NCI-H2081 (cell line): ENCODE measurements around the gene GTF3C6.
A peak's percentile ranks its signal among the peaks of the same experiment; 100 is the strongest.
"Not testable (repeated sequence)": the region's sequence is repeated elsewhere in the genome, so short reads cannot be mapped to it uniquely, and the experiment has no call there.

Experiments
- DNase-seq, 2 experiments: peaks; one replicate each; lab custom pipeline; 2025; lab: John Stamatoyannopoulos, UW

The GTF3C6 gene

GRCh38 chr6:110979565-110980101, 21.1 kb downstream of the GTF3C6 start:
- no peak for DNase-seq

GRCh38 chr6:110980227-110980626, 21.7 kb downstream of the GTF3C6 start:
- DNase-seq, result no peak

GRCh38 chr6:110980648-110981047, 22.1 kb downstream of the GTF3C6 start:
- no peak for DNase-seq

DNA sequence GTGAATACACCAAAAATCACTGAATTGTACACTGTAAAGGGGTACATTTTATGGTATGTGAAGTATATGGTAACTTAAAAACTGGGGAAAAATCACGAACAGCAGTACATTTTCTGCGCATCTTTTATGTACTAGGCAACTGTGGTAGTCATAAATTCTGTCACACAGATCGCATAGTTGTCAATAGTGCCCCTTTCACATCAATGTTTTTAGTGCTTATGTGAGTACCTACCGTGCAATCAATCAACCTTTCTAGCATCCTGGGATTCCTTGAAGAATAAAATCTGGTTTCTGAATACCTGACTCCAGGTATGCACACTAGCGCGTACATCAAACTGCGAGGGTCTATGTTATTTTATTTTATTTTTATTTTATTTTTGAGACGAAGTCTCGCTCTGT, 22.7 kb downstream of the GTF3C6 start:
- no peak for DNase-seq

DNA sequence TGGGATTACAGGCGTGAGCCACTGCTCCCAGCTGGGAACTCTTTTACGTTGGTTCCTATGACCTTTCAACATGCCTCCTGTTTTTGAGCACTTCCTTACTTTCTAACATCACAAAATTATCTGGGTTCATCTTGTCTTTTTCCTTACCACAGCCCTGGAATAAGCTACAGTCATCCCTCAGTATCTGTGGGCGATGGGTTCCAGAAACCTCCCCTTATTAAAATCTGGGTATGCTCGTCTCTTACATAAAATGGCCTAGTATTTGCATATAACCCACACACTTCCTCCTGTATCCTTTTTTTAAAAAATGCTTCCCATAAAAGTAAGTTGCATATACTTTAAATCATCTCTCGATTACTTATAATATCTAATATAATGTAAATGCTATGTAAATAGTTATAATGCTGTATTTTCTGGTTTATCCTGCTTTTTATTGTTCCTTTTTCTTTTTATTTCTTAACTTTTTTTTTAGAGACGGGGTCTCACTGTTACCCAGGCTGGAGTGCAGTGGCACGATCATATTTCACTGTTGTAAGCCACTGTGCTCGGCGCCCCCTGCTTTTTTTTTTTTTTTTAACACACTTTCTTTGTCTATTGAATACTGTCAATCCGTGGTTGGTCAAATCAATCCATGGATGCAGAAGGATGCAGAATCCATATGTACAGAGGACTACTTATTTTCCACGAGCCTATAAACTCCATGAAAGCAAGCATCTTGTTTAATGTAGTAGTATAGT, 32.5 kb downstream of the GTF3C6 start:
- DNase-seq, result no peak

DNA sequence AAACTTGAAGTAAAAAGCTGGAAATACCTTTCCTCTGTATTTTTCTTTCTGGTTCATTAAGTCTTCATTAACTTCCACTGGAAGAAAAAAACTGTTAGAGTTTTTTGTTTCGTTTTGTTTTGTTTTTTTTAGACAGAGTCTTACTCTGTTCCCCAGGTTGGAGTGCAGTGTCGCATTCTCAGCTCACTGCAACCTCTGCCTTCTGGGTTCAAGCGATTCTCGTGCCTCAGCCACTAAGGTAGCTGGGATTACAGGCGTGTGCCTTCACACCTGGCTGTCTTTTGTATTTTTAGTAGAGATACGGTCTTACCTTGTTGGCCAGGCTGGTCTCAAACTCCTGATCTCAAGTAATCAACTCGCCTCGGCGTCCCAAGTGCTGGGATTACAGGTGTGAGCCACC, 38.2 kb downstream of the GTF3C6 start:
- no peak for DNase-seq

DNA sequence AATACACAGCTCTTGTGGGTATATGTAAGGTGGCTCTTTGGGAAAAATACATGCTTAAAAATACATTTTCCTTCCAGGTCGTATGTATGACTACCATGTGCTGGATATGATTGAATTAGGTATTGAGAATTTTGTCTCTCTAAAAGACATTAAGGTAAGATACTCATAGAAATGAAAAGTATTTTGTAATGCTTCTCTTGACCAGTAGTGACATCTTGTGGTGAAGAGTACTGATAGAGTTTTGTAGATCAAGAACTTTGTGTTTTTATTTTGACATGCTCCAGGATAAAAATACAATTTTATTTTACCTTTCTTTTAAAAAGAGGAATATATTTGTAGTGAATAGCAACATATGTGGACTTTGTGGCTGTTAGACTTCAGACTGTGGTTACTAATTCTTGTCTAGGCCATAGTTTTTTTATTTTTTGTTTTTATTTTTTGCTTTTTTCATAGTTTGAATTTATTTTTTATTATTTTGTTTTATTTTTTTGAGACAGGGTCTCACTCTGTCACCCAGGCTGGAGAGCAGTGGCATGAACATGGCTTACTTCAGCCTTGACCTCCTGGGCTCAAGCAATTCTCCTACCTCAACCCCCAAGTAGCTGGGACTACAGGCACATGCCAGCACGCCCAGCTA, 41.2 kb downstream of the GTF3C6 start:
- no peak for DNase-seq

- DNase-seq, result no peak
Observed at GRCh38 chr6:111002350-111002749, 43.8 kb downstream of the GTF3C6 start.

DNA sequence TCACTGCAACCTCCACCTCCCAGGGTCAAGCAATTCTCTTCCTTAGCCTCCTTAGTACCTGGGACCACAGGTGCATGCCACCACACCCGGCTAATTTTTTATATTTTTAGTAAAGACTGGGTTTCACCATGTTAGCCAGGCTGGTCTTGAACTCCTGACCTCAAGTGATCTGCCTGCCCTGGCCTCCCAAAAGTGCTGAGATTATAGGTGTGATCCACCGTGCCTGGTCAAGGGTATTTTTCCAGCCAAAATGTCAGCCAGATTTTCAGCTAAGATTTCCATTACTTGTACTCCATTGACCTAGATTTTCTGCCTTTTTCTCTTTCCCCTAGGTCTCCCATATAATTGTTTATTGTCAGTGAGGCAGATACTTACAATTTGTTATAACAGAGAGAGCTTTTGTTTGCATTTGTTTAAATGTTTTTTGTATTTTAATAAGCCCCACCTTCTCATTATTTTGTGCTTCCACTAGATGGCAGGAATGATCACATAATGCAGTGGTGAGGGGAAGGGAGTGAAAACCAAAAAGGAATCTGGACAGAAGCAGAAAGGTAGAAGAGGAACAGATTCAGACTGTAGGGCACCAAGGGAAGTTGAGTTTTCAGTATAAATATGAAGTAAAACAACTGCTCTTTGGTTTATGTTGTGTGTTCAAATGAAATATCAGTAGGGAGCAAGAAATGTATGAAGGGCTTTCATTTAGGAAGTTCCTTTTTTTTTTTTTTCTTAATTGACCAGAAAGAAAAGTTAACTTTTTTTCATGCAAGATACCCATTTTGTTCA, 53.0 kb downstream of the GTF3C6 start:
- DNase-seq, result peak; percentile 6 to 13

DNA sequence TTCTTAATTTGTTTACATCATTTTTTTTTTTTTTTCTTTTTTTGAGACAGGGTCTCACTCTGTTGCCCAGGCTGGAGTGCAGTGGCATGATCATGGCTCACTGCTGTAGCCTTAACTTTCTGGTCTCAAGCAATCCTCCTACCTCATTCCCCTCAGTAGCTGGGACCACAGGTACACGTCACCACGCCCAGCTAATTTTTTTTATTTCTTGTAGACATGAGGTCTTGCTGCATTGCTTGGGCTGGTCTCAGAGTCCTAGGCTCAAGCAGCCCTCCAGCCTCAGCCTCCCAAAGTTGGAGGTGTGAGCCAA, 53.6 kb downstream of the GTF3C6 start:
- DNase-seq, result no peak

DNA sequence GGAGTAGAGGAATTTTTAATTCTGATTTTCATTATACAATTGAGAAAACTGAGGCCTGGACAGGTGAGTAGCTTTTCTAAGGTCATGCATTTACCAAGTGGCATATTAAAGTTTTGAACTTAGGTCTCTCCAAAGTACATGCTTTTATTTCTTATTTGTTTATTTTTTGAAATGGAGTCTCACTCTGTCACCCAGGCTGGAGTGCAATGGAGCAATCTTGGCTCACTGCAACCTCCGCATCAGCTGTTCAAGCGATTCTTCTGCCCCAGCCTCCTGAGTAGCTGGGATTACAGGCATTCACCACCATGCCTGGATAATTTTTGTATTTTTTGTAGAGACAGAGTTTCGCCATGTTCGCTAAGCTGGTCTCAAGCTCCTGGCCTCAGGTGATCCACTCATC, 54.0 kb downstream of the GTF3C6 start:
- not testable (repeated sequence) for DNase-seq

DNA sequence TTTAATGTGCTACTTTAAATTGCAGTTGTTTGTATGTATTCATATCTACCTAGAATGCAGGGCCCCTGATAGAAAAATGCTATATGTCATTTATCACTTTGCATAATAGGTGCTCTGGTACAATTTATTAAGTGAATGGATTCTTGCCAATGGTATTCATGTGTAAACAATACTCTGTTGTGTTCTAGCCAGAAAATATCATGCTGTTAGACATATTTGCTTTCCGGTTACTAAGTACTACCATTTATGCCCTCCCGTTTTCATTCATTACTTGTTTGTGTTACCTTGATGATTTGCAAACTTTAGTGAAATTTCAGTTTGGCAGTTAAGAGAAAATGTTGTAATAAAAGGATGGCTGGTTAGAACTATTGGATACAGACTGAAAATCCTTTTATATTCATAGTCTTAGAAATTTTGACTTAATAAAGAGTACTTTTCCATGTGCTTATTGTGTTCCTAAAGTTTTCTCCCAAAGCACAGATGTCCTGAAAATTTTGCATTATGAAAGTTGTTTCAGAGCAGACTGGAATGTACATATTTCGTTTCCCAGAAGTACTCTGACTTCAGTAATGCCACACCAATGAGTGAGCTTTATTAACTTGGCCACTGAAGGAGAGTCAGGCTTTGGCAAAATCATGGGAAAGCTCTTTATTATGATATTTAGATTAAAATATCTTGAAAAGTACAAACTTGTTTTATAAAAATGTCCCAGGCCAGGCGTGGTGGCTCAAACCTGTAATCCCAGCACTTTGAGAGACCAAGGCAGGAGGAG, 54.8 kb downstream of the GTF3C6 start:
- peak; percentile 44 to 82 for DNase-seq

GRCh38 chr6:111015389-111016124, 57.1 kb downstream of the GTF3C6 start:
- DNase-seq, result no peak

DNA sequence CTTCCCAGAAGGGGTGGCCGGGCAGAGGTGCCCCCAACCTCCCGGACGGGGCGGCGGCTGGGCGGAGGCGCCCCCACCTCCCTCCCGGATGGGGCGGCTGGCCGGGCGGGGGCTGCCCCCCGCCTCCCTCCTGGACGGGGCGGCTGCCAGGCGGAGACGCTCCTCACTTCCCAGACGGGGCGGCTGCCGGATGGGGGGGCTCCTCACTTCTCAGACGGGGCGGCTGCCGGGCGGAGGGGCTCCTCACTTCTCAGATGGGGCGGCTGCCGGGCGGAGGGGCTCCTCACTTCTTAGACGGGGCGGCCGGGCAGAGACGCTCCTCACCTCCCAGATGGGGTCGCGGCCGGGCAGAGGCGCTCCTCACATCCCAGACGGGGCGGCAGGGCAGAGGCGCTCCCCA, 58.7 kb downstream of the GTF3C6 start:
- not testable (repeated sequence) for DNase-seq
